Karpas-422 (cell line): ENCODE data around the gene OR8G5. TPM values are rescaled to one million over a fixed set of nuclear protein-coding genes. Genes with fewer than 3 reads are reported as not detected.
"Not testable (repeated sequence)": the region's sequence is repeated elsewhere in the genome, so short reads cannot be mapped to it uniquely, and the experiment has no call there.

Experiments used
- DNase-seq: peaks from one replicate; pipeline ENCODE4 v3.0.0-alpha.2; 2015
- H2AFZ ChIP-seq: fragments of 200-600 bp; sonication (generic); 2 replicates; pipeline ENCODE4 v1.6.1; 2014; ENCODE audit warnings: antibody characterized with exemption, low read length, mixed read lengths
- H3K27ac ChIP-seq: fragments of 200-600 bp; sonication (generic); 2 replicates; pipeline ENCODE4 v1.5.1; 2014; ENCODE audit warnings: mild to moderate bottlenecking, low read length, moderate library complexity
- H3K27me3 ChIP-seq: fragments of 200-600 bp; sonication (generic); 2 replicates; pipeline ENCODE4 v1.6.1; 2014; ENCODE audit warnings: low read length, mixed read lengths
- H3K36me3 ChIP-seq: fragments of 200-600 bp; sonication (generic); 2 replicates; pipeline ENCODE4 v1.6.1; 2014; ENCODE audit warnings: low read length, mixed read lengths; ENCODE audit not compliant: insufficient read depth
- H3K4me1 ChIP-seq: fragments of 200-600 bp; sonication (generic); 2 replicates; pipeline ENCODE4 v1.6.1; 2014; ENCODE audit warnings: mild to moderate bottlenecking, low read length, mixed read lengths
- H3K4me2 ChIP-seq: fragments of 200-600 bp; sonication (generic); 2 replicates; pipeline ENCODE4 v1.6.1; 2014; ENCODE audit warnings: low read length, low read depth, mild to moderate bottlenecking; ENCODE audit not compliant: poor library complexity, severe bottlenecking
- H3K4me3 ChIP-seq: fragments of 200-600 bp; sonication (generic); 2 replicates; pipeline ENCODE4 v1.5.1; 2014; ENCODE audit warnings: mild to moderate bottlenecking, antibody characterized with exemption, low read length, mixed read lengths
- H3K79me2 ChIP-seq: fragments of 200-600 bp; sonication (generic); 2 replicates; pipeline ENCODE4 v1.6.1; 2014; ENCODE audit warnings: mild to moderate bottlenecking, low read length, mixed read lengths
- H3K9ac ChIP-seq: fragments of 200-600 bp; sonication (generic); 2 replicates; pipeline ENCODE4 v1.6.0; 2014; ENCODE audit warnings: low read length
- H3K9me2 ChIP-seq: fragments of 200-600 bp; sonication (generic), shearing (Covaris generic); replicated peaks from 2 replicates; pipeline ENCODE4 v1.6.0; 2014; ENCODE audit warnings: mild to moderate bottlenecking, low read length, moderate library complexity; ENCODE audit not compliant: insufficient read depth
- H3K9me3 ChIP-seq: fragments of 300-700, 200-600 bp; sonication (generic); 2 replicates; pipeline ENCODE4 v1.6.1; 2014; ENCODE audit warnings: low read length, mixed read lengths
- H4K20me1 ChIP-seq: fragments of 200-600 bp; sonication (generic); 2 replicates; pipeline ENCODE4 v1.6.1; 2014; ENCODE audit warnings: mild to moderate bottlenecking, antibody characterized with exemption, low read length, low read depth; ENCODE audit not compliant: insufficient read depth
- total RNA-seq: library from RNA; depleted of rRNA; stranded (reverse); fragments of >200 nt; shearing (Covaris generic); gene quantifications from 2 replicates; pipeline ENCODE4 v1.2.3, GENCODE V29; 2014; ENCODE audit warnings: low replicate concordance

OR8G5 gene
- total RNA-seq, 1 experiment from 2014 or later: not detected

DNA sequence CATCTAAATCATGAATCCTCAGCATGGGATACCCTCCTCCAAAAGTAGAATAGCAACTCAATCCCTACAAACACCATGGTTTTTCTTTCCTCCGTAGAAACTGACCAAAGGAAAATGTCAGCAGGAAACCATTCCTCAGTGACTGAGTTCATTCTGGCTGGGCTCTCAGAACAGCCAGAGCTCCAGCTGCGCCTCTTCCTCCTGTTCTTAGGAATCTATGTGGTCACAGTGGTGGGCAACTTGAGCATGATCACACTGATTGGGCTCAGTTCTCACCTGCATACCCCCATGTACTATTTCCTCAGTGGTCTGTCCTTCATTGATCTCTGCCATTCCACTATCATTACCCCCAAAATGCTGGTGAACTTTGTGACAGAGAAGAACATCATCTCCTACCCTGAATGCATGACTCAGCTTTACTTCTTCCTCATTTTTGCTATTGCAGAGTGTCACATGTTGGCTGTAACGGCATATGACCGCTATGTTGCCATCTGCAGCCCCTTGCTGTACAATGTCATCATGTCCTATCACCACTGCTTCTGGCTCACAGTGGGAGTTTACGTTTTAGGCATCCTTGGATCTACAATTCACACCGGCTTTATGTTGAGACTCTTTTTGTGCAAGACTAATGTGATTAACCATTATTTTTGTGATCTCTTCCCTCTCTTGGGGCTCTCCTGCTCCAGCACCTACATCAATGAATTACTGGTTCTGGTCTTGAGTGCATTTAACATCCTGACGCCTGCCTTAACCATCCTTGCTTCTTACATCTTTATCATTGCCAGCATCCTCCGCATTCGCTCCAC is 31.4 kb upstream of the OR8G5 start:
- not testable (repeated sequence) for H3K27me3 ChIP-seq, H3K4me2 ChIP-seq, H3K9ac ChIP-seq, H2AFZ ChIP-seq, H3K79me2 ChIP-seq, H3K9me3 ChIP-seq, H3K9me2 ChIP-seq, H3K4me1 ChIP-seq, H3K27ac ChIP-seq, H3K36me3 ChIP-seq, H4K20me1 ChIP-seq, H3K4me3 ChIP-seq
- DNase-seq: peak; percentile 42

DNA sequence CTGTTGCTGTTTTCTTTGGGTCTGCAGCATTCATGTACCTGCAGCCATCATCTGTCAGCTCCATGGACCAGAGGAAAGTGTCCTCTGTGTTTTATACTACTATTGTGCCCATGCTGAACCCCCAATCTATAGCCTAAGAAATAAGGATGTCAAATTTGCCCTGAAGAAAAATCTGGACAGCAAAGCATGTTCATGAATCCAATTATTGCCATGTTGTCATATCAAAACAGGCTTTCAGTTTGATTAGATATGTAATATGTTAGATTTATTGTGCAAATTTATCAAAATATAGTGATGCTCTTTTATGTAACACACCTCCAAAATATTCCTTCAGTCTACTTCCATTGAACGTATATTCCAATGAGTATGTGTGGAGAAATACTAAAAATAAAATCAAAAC is 30.7 kb upstream of the OR8G5 start:
- no peaks in the 10 kb centered on the region for H3K9me3 ChIP-seq
- H3K4me2 ChIP-seq: no peak overlapping the region
- no peak overlapping the region for H3K4me3 ChIP-seq
- H3K36me3 ChIP-seq: no peaks in the 10 kb centered on the region
- H3K9ac ChIP-seq: no peak overlapping the region
- no peaks in the 10 kb centered on the region for H3K27me3 ChIP-seq
- H3K27ac ChIP-seq: no peak overlapping the region
- no peak for DNase-seq
- no peaks in the 10 kb centered on the region for H3K79me2 ChIP-seq
- no peaks in the 10 kb centered on the region for H3K4me1 ChIP-seq
- H3K9me2 ChIP-seq: no peaks in the 10 kb centered on the region
- no peak overlapping the region for H2AFZ ChIP-seq
- no peaks in the 10 kb centered on the region for H4K20me1 ChIP-seq

DNA sequence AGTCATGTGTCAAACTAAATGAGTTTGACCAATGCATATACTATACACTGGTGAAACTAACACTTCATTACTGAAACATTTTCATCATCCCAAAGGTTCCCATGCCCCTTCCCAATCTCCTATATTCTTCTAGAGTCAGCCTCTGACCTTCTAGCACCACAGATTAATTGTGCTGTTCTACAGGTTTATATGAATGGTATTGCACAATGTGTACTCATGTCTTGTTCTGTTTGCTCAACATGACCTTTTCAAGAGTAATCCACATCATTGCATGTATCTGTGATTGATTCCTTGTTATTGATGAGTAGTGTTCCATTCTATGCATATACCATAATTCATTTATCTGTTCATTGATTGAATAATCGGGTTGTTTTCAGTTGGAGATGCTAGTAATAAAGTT is 22.8 kb upstream of the OR8G5 start:
- no peak overlapping the region for H2AFZ ChIP-seq
- no peak overlapping the region for H3K9ac ChIP-seq
- no peaks in the 10 kb centered on the region for H4K20me1 ChIP-seq
- no peaks in the 10 kb centered on the region for H3K4me1 ChIP-seq
- H3K27ac ChIP-seq: no peak overlapping the region
- no peak overlapping the region for H3K4me3 ChIP-seq
- H3K27me3 ChIP-seq: no peaks in the 10 kb centered on the region
- no peaks in the 10 kb centered on the region for H3K9me3 ChIP-seq
- no peak overlapping the region for H3K4me2 ChIP-seq
- H3K36me3 ChIP-seq: no peaks in the 10 kb centered on the region
- no peak for DNase-seq
- H3K79me2 ChIP-seq: no peaks in the 10 kb centered on the region
- no peaks in the 10 kb centered on the region for H3K9me2 ChIP-seq

DNA sequence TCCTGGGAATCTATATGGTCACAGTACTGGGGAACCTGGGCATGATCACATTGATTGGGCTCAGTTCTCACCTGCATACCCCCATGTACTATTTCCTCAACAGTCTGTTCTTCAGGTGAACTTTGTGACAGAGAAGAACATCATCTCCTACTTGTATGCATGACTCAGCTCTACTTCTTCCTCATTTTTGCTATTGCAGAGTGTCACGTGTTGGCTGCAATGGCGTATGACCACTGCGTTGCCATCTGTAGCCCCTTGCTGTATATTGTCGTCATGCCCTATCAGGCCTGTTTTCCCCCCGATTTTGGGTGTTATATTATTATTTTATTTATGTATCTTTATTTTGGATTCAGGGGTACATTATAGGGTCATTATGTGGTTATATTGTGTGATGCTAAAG is 17.7 kb upstream of the OR8G5 start:
- Histone ChIP-seq H3K79me2 (no peaks in the 10 kb centered on the region), H4K20me1 (no peaks in the 10 kb centered on the region), H2AFZ (no peak overlapping the region), H3K9me3 (no peaks in the 10 kb centered on the region), H3K9me2 (no peaks in the 10 kb centered on the region), H3K4me1 (no peaks in the 10 kb centered on the region), H3K36me3 (no peaks in the 10 kb centered on the region), H3K9ac (no peak overlapping the region), H3K27ac (no peak overlapping the region), H3K4me3 (no peak overlapping the region), H3K27me3 (no peaks in the 10 kb centered on the region), H3K4me2 (no peak overlapping the region)
- DNase-seq: no peak

DNA sequence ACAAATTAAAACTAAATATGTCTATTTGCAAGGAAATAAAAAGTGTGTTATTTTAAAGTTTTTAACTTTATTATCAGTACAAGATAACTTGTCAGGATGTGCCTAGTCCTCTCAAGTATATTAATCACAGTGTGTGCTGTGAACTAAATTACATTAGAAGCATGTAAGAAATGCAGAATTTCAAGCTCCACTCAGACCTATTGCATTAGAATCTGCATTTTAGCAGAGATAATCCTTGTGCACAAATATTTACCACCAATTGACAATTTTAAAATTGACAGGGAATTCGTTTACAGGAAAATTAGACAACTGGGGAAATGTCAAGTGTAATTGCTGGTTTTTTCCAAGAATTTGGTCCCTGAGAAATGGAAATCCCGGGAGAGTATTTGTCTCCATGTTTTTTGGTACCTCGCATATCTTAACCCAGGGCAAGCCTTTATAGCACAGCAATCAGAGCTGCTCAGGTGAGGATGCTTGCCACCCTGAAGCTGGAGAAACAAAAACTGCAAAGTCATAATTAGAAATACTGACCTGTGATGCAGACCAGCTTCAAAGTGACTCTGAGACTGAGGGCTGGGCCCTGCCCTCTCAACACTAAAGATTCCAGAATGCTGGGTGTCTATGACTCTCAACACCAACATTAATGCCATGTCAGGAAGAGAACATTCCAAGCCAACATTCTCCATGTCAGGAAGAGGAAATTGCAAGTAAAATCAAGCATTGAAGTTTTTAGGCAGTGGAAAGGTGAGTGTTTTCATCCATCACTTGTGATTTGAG is 15.4 kb upstream of the OR8G5 start, which contains the start of gene OR8G1:
TSS of gene OR8G1 (plus strand) at position 475 of the 777 bp plus-strand sequence. CDS start 8,581 bp downstream, outside the sequence.
- Histone ChIP-seq H4K20me1 (no peaks in the 10 kb centered on the region), H3K27me3 (no peaks in the 10 kb centered on the region), H3K79me2 (no peaks in the 10 kb centered on the region), H3K9me2 (no peaks in the 10 kb centered on the region), H3K4me1 (no peaks in the 10 kb centered on the region), H3K36me3 (no peaks in the 10 kb centered on the region), H3K9ac (no peak within 1 kb of the TSS), H3K4me2 (no peak within 1 kb of the TSS), H3K27ac (no peak within 1 kb of the TSS), H2AFZ (no peak within 1 kb of the TSS), H3K9me3 (no peaks in the 10 kb centered on the region), H3K4me3 (no peak within 1 kb of the TSS)
- no peak for DNase-seq

DNA sequence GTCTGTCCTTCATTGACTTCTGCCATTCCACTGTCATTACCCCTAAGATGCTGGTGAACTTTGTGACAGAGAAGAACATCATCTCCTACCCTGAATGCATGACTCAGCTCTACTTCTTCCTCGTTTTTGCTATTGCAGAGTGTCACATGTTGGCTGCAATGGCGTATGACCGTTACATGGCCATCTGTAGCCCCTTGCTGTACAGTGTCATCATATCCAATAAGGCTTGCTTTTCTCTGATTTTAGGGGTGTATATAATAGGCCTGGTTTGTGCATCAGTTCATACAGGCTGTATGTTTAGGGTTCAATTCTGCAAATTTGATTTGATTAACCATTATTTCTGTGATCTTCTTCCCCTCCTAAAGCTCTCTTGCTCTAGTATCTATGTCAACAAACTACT is 6.3 kb upstream of the OR8G5 start:
- not testable (repeated sequence) for H3K9ac ChIP-seq, H3K9me3 ChIP-seq, H3K79me2 ChIP-seq, H2AFZ ChIP-seq, H3K36me3 ChIP-seq, H3K4me1 ChIP-seq, H3K4me2 ChIP-seq, H3K27ac ChIP-seq, H3K4me3 ChIP-seq, H3K27me3 ChIP-seq, H3K9me2 ChIP-seq, DNase-seq, H4K20me1 ChIP-seq

DNA sequence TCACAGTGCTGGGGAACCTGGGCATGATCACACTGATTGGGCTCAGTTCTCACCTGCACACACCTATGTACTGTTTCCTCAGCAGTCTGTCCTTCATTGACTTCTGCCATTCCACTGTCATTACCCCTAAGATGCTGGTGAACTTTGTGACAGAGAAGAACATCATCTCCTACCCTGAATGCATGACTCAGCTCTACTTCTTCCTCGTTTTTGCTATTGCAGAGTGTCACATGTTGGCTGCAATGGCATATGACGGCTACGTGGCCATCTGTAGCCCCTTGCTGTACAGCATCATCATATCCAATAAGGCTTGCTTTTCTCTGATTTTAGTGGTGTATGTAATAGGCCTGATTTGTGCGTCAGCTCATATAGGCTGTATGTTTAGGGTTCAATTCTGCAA is 8.9 kb downstream of the OR8G5 start:
- not testable (repeated sequence) for DNase-seq, H3K9me2 ChIP-seq, H3K36me3 ChIP-seq, H3K4me3 ChIP-seq, H2AFZ ChIP-seq, H3K27me3 ChIP-seq, H3K27ac ChIP-seq, H4K20me1 ChIP-seq, H3K9ac ChIP-seq, H3K4me1 ChIP-seq, H3K9me3 ChIP-seq, H3K4me2 ChIP-seq, H3K79me2 ChIP-seq

DNA sequence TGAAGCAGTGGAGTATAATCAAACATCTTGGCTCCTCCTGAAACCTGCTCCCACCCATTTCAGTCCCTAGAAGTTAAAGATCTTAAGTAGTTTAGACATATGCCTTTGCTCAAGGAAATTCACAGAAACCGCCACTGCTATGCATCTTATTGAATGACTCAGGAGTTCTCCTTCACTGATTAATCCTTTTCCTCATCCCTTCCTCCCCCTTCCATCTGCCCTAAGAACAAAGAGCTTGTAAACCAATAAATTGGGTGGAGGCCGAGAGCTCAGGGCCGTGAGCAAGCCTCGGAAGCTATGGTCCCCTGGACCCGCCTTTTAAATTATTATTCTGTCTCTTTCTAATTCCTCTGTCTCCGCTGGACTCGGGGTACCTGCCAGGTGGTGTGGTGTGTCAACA is 14.7 kb downstream of the OR8G5 start:
- not testable (repeated sequence) for H3K36me3 ChIP-seq, H3K4me1 ChIP-seq, H3K9me3 ChIP-seq, DNase-seq, H3K9me2 ChIP-seq, H3K27ac ChIP-seq, H3K4me2 ChIP-seq, H4K20me1 ChIP-seq, H2AFZ ChIP-seq, H3K27me3 ChIP-seq, H3K9ac ChIP-seq, H3K4me3 ChIP-seq, H3K79me2 ChIP-seq
